KG1 (cell line): ENCODE data around the gene URGCP.
"Not testable (repeated sequence)": the region's sequence is repeated elsewhere in the genome, so short reads cannot be mapped to it uniquely, and the experiment has no call there.

Experiments used
- DNase-seq: peaks from one replicate; lab custom pipeline; 2025; lab: John Stamatoyannopoulos, UW

Gene URGCP

DNA sequence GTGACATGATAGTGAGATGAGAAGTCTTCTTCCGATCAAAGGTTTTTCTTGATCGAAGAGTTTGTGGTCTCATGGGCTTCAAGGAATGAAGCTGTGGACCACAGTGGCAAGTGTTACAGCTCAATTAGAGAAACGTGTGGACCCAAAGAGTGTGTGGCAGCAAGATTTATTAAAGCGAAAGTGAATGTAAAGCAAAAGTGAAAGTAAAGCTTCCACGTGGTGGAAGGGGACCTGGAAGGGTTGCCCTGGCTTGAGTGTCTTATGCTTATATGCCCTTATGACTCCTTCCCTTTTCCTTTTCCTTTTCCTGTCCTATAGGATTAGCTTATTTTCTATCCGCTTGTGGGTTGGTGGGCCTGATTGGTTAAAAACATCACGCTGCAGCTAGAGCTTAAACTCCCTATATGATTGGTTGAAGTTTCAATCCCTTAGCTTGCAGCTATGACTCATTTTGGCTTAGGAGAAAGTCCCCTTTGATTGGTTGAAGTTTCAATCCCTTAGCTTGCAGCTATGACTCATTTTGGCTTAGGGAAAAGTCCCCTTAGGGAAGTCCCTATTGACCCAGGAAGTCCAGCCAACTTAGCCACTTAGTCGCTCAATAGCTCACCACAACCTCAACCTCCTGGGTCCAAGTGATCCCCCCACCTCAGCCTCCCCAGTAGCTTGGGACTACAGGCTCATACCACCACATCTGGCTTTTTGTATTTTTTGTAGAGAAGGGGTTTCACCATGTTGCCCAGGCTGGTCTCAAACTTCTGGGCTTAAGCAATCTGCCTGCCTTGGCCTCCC is 71.7 kb downstream of the URGCP start:
- no peak for DNase-seq

DNA sequence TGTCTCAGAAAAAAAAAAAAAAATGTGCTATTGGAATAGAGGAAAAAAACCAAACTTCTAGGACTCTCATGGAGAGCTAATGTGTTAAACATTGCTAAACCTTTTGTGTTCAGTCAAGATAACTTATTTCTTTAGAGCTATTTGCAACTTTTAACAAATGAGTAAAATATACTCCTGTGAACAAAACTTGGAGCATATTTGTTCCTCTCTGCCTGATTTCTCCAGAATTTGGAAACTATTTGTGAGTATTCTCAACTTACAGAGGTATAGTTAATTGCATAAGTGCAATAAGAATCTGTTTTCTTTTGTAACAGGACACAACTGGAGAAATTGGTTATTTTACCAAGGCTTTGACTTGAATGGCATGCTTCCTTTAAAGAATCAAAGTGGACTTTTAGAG is 75.5 kb downstream of the URGCP start:
- DNase-seq, result not testable (repeated sequence)
